Measurements from ENCODE around the gene PYROXD2.

The PYROXD2 gene

GRCh38 chr10:98400482-98400881 lies 14.5 kb downstream of the PYROXD2 start:
- no peak for TF ChIP-seq CTCF (IDR thresholded peaks at IDR 0.05)
- H3K27me3 ChIP-seq: no peaks in the 10 kb centered on the region
- no peaks in the 10 kb centered on the region for H3K9me3 ChIP-seq
- no peak overlapping the region for H3K4me3 ChIP-seq (ENCODE audit: low read depth in 1 of 2, low read length in 1 of 2)
- H3K27ac ChIP-seq: no peak overlapping the region
- H3K4me1 ChIP-seq (ENCODE audit: control insufficient read depth in 1 of 2, insufficient read depth in 1 of 2, low read depth in 1 of 2, low read length in 1 of 2): no peaks in the 10 kb centered on the region
- no peaks in the 10 kb centered on the region for H3K36me3 ChIP-seq

GRCh38 chr10:98399784-98400183 lies 15.2 kb downstream of the PYROXD2 start:
- Histone ChIP-seq H3K27ac (no peak overlapping the region), H3K36me3 (no peaks in the 10 kb centered on the region), H3K4me3 (ENCODE audit: low read depth in 1 of 2, low read length in 1 of 2) (no peak overlapping the region)

GRCh38 chr10:98397089-98397600 lies 17.8 kb downstream of the PYROXD2 start:
- Histone ChIP-seq H3K9me3 (no peaks in the 10 kb centered on the region), H3K4me1 (ENCODE audit: control insufficient read depth in 1 of 2, insufficient read depth in 1 of 2, low read depth in 1 of 2, low read length in 1 of 2) (no peaks in the 10 kb centered on the region), H3K4me3 (ENCODE audit: low read depth in 1 of 2, low read length in 1 of 2) (no peak overlapping the region), H3K27me3 (no peaks in the 10 kb centered on the region), H3K27ac (no peak overlapping the region), H3K36me3 (no peaks in the 10 kb centered on the region)
- no peak for TF ChIP-seq CTCF (IDR thresholded peaks at IDR 0.05)

More at GRCh38 chr10:98399784-98400183, 15.2 kb downstream of the PYROXD2 start:
- H3K27me3 ChIP-seq: no peaks in the 10 kb centered on the region
- H3K4me1 ChIP-seq (ENCODE audit: control insufficient read depth in 1 of 2, insufficient read depth in 1 of 2, low read depth in 1 of 2, low read length in 1 of 2): no peaks in the 10 kb centered on the region
- no peak for TF ChIP-seq CTCF (IDR thresholded peaks at IDR 0.05)
- H3K9me3 ChIP-seq: no peaks in the 10 kb centered on the region

- H3K36me3 ChIP-seq: no peaks in the 10 kb centered on the region
- H3K4me1 ChIP-seq (ENCODE audit: control insufficient read depth in 1 of 2, insufficient read depth in 1 of 2, low read depth in 1 of 2, low read length in 1 of 2): no peaks in the 10 kb centered on the region
- H3K27me3 ChIP-seq: no peaks in the 10 kb centered on the region
- H3K9me3 ChIP-seq: no peaks in the 10 kb centered on the region
- H3K27ac ChIP-seq: no peak overlapping the region
- H3K4me3 ChIP-seq (ENCODE audit: low read depth in 1 of 2, low read length in 1 of 2): no peak overlapping the region
- TF ChIP-seq CTCF (IDR thresholded peaks at IDR 0.05): no peak
Observed at GRCh38 chr10:98396096-98397063, 18.6 kb downstream of the PYROXD2 start.

GRCh38 chr10:98394851-98395440 lies 20.0 kb downstream of the PYROXD2 start:
- no peaks in the 10 kb centered on the region for H3K27me3 ChIP-seq
- no peak overlapping the region for H3K4me3 ChIP-seq (ENCODE audit: low read depth in 1 of 2, low read length in 1 of 2)
- no peaks in the 10 kb centered on the region for H3K9me3 ChIP-seq
- H3K4me1 ChIP-seq (ENCODE audit: control insufficient read depth in 1 of 2, insufficient read depth in 1 of 2, low read depth in 1 of 2, low read length in 1 of 2): no peaks in the 10 kb centered on the region
- no peak for TF ChIP-seq CTCF (IDR thresholded peaks at IDR 0.05)
- H3K36me3 ChIP-seq: no peaks in the 10 kb centered on the region
- no peak overlapping the region for H3K27ac ChIP-seq

Measured in neutrophil (primary cell).